ENCODE data around the gene NAPEPLD. TPM values are rescaled to one million over a fixed set of nuclear protein-coding genes. Genes with fewer than 3 reads are reported as not detected.
"Not testable (repeated sequence)": the region's sequence is repeated elsewhere in the genome, so short reads cannot be mapped to it uniquely, and the experiment has no call there.

Gene NAPEPLD
- total and polyA plus RNA-seq, 5 donors from 2014 or later: 6.4 to 11.2 (median 8.7) TPM

DNA sequence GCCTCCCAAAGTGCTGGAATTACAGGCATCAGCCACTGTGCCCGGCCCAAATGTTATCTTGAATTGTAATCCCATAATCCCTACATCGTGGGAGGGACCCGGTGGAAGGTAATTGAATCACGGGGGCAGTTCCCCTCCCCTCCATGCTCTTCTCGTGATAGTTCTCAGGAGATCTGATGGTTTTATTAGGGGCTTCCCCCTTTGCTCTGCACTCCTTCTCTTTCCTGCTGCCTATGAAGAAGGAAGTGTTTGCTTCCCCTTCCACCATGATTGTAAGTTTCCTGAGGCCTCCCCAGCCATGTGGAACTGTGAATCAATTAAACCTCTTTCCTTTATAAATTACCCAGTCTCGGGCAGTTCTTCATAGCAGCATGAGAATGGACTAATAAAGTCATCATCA lies 70.7 kb downstream of the NAPEPLD start:
- not testable (repeated sequence) for DNase-seq; H3K27ac ChIP-seq (ENCODE audit: insufficient read depth, low read length, poor library complexity, severe bottlenecking); H3K27me3 ChIP-seq (ENCODE audit: control insufficient read depth, insufficient read depth, low read length); ATAC-seq (ENCODE audit: low read depth in 2 of 2); H3K36me3 Mint-ChIP-seq; H3K36me3 ChIP-seq (ENCODE audit: control insufficient read depth, insufficient read depth, low read length); H3K4me3 ChIP-seq (ENCODE audit: low read depth, low read length); H3K9me3 Mint-ChIP-seq; H3K9me3 ChIP-seq (ENCODE audit: control insufficient read depth in 2 of 2, low read length in 2 of 2)
- peaks cover 22% of the 10 kb centered on the region for H3K4me1 ChIP-seq (ENCODE audit: control insufficient read depth, insufficient read depth, low read length, poor library complexity, severe bottlenecking)
- Mint-ChIP-seq H3K4me3 (peak overlapping the region in 3 of 4 donors; percentile 15 to 90 (median 88)), H3K27ac (peak overlapping the region in 2 of 3 donors; percentile 25 to 83), H3K27me3 (peaks cover 11% of the 10 kb centered on the region), H3K4me1 (peaks cover 25 to 62% (median 46%) of the 10 kb centered on the region in 4 donors)

DNA sequence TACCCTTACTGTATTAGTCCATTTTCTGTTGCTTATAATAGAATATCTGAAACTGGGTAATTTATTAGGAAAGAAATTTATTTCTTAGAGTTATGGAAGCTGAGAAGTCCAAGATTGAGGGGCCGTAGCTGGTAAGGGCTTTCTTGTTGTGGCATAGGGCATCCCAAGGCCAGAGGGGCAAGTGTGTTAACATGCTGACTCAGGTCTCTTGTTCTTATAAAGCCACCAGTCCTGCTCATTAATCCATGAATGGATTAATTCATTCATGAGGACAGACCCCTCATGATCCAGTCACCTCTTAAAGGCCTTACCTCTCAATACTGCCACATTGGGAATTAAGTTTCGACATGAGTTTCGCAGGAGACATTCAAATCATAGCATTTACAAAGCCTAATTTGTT lies 71.6 kb downstream of the NAPEPLD start:
- Histone ChIP-seq H3K9me3 (ENCODE audit: control insufficient read depth in 2 of 2, low read length in 2 of 2) (no peaks in the 10 kb centered on the region), H3K27ac (ENCODE audit: insufficient read depth, low read length, poor library complexity, severe bottlenecking) (no peak overlapping the region), H3K27me3 (ENCODE audit: control insufficient read depth, insufficient read depth, low read length) (no peaks in the 10 kb centered on the region), H3K36me3 (ENCODE audit: control insufficient read depth, insufficient read depth, low read length) (no peaks in the 10 kb centered on the region), H3K4me3 (ENCODE audit: low read depth, low read length) (no peak overlapping the region), H3K4me1 (ENCODE audit: control insufficient read depth, insufficient read depth, low read length, poor library complexity, severe bottlenecking) (peaks cover 22% of the 10 kb centered on the region)
- Mint-ChIP-seq H3K4me1 (peaks cover 25 to 56% (median 40%) of the 10 kb centered on the region in 4 donors), H3K9me3 (peaks cover 0 to 1% (median 0%) of the 10 kb centered on the region in 7 donors), H3K36me3 (peaks cover 4% of the 10 kb centered on the region), H3K27me3 (peaks cover 11% of the 10 kb centered on the region), H3K4me3 (peak overlapping the region; percentile 33 to 97 (median 78)), H3K27ac (no peak overlapping the region)
- ATAC-seq (ENCODE audit: low read depth in 2 of 2) (no peak), DNase-seq (no peak)

DNA sequence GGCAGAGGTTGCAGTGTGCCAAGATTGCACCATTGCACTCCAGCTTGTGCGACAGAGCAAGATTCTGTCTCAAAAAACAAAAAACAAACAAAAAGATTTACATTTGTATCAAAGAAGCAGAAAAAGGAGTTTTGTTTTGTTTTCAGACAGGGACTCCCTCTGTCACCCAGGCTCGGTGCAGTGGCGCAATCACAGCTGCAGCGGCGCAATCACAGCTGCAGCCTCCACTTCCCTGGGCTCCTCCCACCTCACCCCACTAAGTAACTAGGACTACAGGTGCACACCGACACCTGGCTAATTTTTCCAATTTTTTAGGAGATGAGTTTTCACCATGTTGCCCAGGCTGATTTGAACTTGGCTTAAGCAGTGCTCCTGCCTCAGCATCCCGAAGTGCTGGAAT lies 72.1 kb downstream of the NAPEPLD start:
- Histone ChIP-seq H3K9me3 (ENCODE audit: control insufficient read depth in 2 of 2, low read length in 2 of 2) (no peaks in the 10 kb centered on the region), H3K4me3 (ENCODE audit: low read depth, low read length) (no peak overlapping the region), H3K27ac (ENCODE audit: insufficient read depth, low read length, poor library complexity, severe bottlenecking) (no peak overlapping the region), H3K36me3 (ENCODE audit: control insufficient read depth, insufficient read depth, low read length) (no peaks in the 10 kb centered on the region), H3K27me3 (ENCODE audit: control insufficient read depth, insufficient read depth, low read length) (no peaks in the 10 kb centered on the region), H3K4me1 (ENCODE audit: control insufficient read depth, insufficient read depth, low read length, poor library complexity, severe bottlenecking) (peaks cover 22% of the 10 kb centered on the region)
- no peak for DNase-seq
- Mint-ChIP-seq H3K27me3 (peaks cover 11% of the 10 kb centered on the region), H3K4me1 (peaks cover 25 to 51% (median 38%) of the 10 kb centered on the region in 4 donors), H3K4me3 (peak overlapping the region; percentile 97 to 100 (median 98)), H3K27ac (no peak overlapping the region), H3K36me3 (peaks cover 4% of the 10 kb centered on the region), H3K9me3 (peaks cover 0 to 1% (median 0%) of the 10 kb centered on the region in 7 donors)
- no peak for ATAC-seq (ENCODE audit: low read depth in 2 of 2)

DNA sequence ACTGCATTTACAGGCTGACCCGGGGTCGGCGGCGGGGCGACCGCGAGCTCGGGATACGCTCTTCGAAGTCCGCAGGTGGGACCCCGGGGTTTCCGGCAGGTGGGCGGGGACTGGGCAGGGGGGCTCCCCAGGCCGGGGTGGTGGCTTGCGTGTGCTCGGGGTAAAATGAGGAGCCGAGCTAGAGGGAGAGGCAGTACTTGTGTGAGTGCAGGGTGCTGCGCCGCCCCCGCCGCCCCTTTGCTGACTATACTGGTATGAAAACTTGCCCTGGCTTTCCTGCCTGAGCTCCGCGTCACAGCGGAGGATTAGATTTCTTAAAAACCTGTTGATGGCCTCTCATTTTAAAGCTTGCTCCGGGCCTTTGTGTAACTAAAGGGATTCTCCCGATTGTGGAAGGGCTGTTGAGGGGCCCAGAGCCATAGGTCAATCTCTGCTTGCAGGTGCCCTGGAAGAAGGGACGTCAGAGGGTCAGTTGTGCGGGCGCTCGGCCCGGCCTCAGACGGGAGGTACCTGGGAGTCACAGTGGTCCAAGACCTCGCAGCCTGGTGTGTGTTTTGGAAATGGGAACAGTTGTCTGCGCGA lies 73.5 kb downstream of the NAPEPLD start:
- peaks cover 23 to 49% (median 35%) of the 10 kb centered on the region in 4 donors for H3K4me1 Mint-ChIP-seq
- H3K36me3 ChIP-seq (ENCODE audit: control insufficient read depth, insufficient read depth, low read length): no peaks in the 10 kb centered on the region
- H3K27me3 Mint-ChIP-seq: peaks cover 11% of the 10 kb centered on the region

DNA sequence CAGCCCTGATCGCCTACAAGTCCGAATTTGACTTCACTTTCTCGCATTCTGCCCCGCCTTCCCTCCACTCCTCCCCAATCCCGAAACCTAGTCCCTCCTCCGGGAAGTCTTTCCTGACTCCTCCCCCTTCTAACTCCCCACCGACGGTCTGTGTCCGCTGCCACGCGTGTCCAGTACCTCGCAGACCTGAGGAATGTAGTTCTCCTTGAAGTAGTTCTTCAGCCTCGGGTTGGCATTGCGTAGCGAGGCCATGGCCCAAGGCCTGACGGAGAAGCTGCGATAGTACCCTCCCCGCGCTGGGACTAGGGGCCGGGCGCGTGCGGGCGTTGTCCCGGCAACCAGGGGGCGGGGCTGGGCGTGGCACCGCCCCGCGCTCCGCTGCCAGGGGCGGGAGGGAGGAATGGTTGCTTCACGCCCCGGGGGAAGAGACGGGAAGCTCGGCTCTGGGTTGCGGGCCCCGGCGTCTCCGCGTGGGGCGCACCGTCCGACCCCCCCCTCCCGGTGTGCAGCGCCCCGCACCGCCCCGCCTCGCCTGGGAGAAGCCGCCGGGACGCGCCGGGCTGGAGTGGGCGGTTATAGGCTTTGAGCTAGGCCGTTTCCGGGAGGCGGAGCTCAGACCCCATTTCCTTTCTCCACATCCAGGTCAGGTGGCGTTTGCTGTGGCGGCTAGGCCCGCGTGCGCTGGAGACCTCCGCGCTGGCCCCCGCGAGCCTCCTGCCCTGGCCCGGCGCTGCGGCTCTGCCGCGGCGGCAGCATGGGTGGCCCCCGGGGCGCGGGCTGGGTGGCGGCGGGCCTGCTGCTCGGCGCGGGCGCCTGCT lies 74.2 kb downstream of the NAPEPLD start, which contains the start of the genes ARMC10 and FBXL13:
Gene ARMC10, plus strand, starts transcription at position 622 of the 818 bp plus-strand sequence. Its CDS starts 133 bp downstream, at position 755.
Gene FBXL13, minus strand, starts transcription at position 278 of the 818 bp plus-strand sequence.
- peaks cover 22% of the 10 kb centered on the region for H3K4me1 ChIP-seq (ENCODE audit: control insufficient read depth, insufficient read depth, low read length, poor library complexity, severe bottlenecking)
- peak within 1 kb of the TSS; percentile 94 to 96 (median 95) for H3K27ac Mint-ChIP-seq
- no peaks in the 10 kb centered on the region for H3K27me3 ChIP-seq (ENCODE audit: control insufficient read depth, insufficient read depth, low read length)
- ATAC-seq (ENCODE audit: low read depth in 2 of 2): peak; percentile 82 to 84
- peaks cover 4% of the 10 kb centered on the region for H3K36me3 Mint-ChIP-seq
- peaks cover 22 to 45% (median 33%) of the 10 kb centered on the region in 4 donors for H3K4me1 Mint-ChIP-seq
- H3K9me3 Mint-ChIP-seq: peaks cover 0 to 1% (median 0%) of the 10 kb centered on the region in 7 donors
- H3K4me3 Mint-ChIP-seq: peak within 1 kb of the TSS; percentile 97 to 100 (median 98)
- no peaks in the 10 kb centered on the region for H3K9me3 ChIP-seq (ENCODE audit: control insufficient read depth in 2 of 2, low read length in 2 of 2)
- H3K36me3 ChIP-seq (ENCODE audit: control insufficient read depth, insufficient read depth, low read length): no peaks in the 10 kb centered on the region
- peak within 1 kb of the TSS; percentile 73 for H3K27ac ChIP-seq (ENCODE audit: insufficient read depth, low read length, poor library complexity, severe bottlenecking)
- H3K4me3 ChIP-seq (ENCODE audit: low read depth, low read length): peak within 1 kb of the TSS; percentile 89
- H3K27me3 Mint-ChIP-seq: peaks cover 11% of the 10 kb centered on the region
- peak; percentile 86 to 92 (median 86) for DNase-seq

More for the DNA sequence above, 73.5 kb downstream of the NAPEPLD start:
- DNase-seq: peak; percentile 58 to 79 (median 59)
- peaks cover 0 to 1% (median 0%) of the 10 kb centered on the region in 7 donors for H3K9me3 Mint-ChIP-seq
- H3K4me3 Mint-ChIP-seq: peak overlapping the region; percentile 97 to 100 (median 98)
- peaks cover 4% of the 10 kb centered on the region for H3K36me3 Mint-ChIP-seq
- ATAC-seq (ENCODE audit: low read depth in 2 of 2): peak; percentile 58 to 60
- Histone ChIP-seq H3K4me1 (ENCODE audit: control insufficient read depth, insufficient read depth, low read length, poor library complexity, severe bottlenecking) (peaks cover 22% of the 10 kb centered on the region), H3K4me3 (ENCODE audit: low read depth, low read length) (peak overlapping the region; percentile 89), H3K27ac (ENCODE audit: insufficient read depth, low read length, poor library complexity, severe bottlenecking) (peak overlapping the region; percentile 73), H3K27me3 (ENCODE audit: control insufficient read depth, insufficient read depth, low read length) (no peaks in the 10 kb centered on the region), H3K9me3 (ENCODE audit: control insufficient read depth in 2 of 2, low read length in 2 of 2) (no peaks in the 10 kb centered on the region)
- peak overlapping the region; percentile 91 to 95 (median 94) for H3K27ac Mint-ChIP-seq

DNA sequence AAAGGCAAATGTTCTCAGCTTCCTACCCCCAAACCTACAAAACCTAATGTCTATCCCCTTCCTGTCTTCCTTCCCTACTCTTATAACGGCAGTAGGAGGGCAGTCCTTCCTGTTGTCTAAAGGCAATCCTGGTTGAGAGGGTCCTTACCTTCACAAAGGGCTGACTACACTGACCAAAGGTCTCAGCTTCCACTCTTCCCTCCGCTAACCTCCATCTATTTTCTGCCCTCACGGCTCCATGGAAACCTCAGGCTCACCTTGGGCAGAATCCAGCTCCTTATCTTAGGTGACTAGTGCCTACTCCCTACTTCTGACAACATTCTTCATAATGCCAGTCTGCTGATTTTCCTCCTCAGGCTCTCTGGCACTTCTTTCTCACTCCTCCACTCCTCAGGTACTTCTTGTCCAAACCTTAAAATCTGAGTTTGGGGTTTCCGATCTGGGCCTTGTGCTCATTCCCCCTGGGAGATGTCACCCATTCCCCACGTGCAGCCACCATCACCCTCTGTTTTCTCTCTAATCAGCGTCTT lies 74.8 kb downstream of the NAPEPLD start:
- H3K4me3 ChIP-seq (ENCODE audit: low read depth, low read length): peak overlapping the region; percentile 81
- peaks cover 22% of the 10 kb centered on the region for H3K4me1 ChIP-seq (ENCODE audit: control insufficient read depth, insufficient read depth, low read length, poor library complexity, severe bottlenecking)
- Mint-ChIP-seq H3K9me3 (peaks cover 0 to 1% (median 0%) of the 10 kb centered on the region in 7 donors), H3K4me3 (peak overlapping the region; percentile 84 to 100 (median 92)), H3K27me3 (peaks cover 11% of the 10 kb centered on the region), H3K27ac (peak overlapping the region; percentile 91 to 96 (median 93)), H3K36me3 (peaks cover 4% of the 10 kb centered on the region), H3K4me1 (peaks cover 15 to 44% (median 32%) of the 10 kb centered on the region in 4 donors)
- H3K36me3 ChIP-seq (ENCODE audit: control insufficient read depth, insufficient read depth, low read length): no peaks in the 10 kb centered on the region
- no peaks in the 10 kb centered on the region for H3K9me3 ChIP-seq (ENCODE audit: control insufficient read depth in 2 of 2, low read length in 2 of 2)
- ATAC-seq (ENCODE audit: low read depth in 2 of 2): no peak
- H3K27ac ChIP-seq (ENCODE audit: insufficient read depth, low read length, poor library complexity, severe bottlenecking): peak overlapping the region; percentile 73
- no peak for DNase-seq
- H3K27me3 ChIP-seq (ENCODE audit: control insufficient read depth, insufficient read depth, low read length): no peaks in the 10 kb centered on the region

DNA sequence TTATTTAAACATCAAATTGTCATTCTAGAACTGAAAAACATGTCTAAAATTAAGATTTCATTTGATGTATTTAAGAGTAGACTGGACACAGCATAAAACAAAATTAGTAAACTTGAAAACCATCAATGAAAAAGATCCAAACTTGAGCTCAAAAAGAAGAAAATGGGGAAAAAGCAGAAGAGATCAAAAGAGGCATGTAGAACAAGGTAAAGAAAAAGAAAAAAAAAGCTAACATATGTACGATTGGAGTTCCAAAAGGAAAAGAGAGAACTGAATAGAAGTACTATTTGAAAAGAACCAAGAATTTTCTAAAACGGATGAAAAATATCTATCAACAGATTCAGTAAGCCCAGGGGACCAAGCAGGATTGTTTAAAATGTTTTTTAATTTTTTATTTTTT lies 77.9 kb downstream of the NAPEPLD start:
- no peak for ATAC-seq (ENCODE audit: low read depth in 2 of 2)
- H3K9me3 ChIP-seq (ENCODE audit: control insufficient read depth in 2 of 2, low read length in 2 of 2): no peaks in the 10 kb centered on the region
- no peaks in the 10 kb centered on the region for H3K27me3 ChIP-seq (ENCODE audit: control insufficient read depth, insufficient read depth, low read length)
- H3K27ac ChIP-seq (ENCODE audit: insufficient read depth, low read length, poor library complexity, severe bottlenecking): no peak overlapping the region
- H3K4me3 ChIP-seq (ENCODE audit: low read depth, low read length): no peak overlapping the region
- no peak for DNase-seq
- no peaks in the 10 kb centered on the region for H3K36me3 ChIP-seq (ENCODE audit: control insufficient read depth, insufficient read depth, low read length)
- peaks cover 11% of the 10 kb centered on the region for H3K27me3 Mint-ChIP-seq
- H3K4me1 Mint-ChIP-seq: peaks cover 7 to 18% (median 14%) of the 10 kb centered on the region in 4 donors
- peak overlapping the region in 1 of 4 donors; percentile 53 for H3K4me3 Mint-ChIP-seq
- H3K9me3 Mint-ChIP-seq: peaks cover 0 to 1% (median 0%) of the 10 kb centered on the region in 7 donors
- H3K27ac Mint-ChIP-seq: no peak overlapping the region
- H3K4me1 ChIP-seq (ENCODE audit: control insufficient read depth, insufficient read depth, low read length, poor library complexity, severe bottlenecking): peaks cover 12% of the 10 kb centered on the region
- H3K36me3 Mint-ChIP-seq: no peaks in the 10 kb centered on the region
